ENCODE results near the gene TBC1D22A.

Gene TBC1D22A

DNA sequence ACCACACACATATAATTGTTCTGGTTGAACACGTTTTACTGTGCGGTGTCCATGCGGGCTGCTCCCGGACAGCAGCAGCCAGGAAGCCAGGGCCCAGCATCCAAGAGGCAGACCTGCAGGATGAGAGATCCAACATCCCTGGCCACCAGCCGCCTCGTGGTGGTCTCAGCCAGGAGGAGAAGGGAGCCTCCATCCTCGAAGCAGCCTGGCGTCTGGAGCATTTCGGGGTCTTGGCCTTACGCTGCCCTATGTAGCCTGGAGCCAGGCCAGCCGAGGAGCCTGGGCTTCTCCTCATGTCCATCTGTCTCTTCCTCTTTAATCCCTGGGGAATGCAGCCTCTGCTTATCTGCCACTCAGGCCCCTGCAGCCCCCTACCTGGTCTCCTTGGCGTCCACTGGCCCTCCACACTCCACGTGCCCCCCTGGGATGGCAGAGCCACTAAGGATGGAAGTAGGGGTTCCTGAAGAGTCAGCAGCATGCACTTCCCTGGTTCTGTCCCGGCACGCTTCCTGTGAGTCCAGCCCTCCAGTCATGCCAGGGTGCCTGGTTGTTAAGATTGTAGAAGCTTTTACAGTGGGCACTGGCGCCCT is 253.2 kb downstream of the TBC1D22A start:
- no peak for DNase-seq (ENCODE audit: low spot score)
- H3K27ac ChIP-seq: no peak overlapping the region
- TF ChIP-seq, protein P1, sequence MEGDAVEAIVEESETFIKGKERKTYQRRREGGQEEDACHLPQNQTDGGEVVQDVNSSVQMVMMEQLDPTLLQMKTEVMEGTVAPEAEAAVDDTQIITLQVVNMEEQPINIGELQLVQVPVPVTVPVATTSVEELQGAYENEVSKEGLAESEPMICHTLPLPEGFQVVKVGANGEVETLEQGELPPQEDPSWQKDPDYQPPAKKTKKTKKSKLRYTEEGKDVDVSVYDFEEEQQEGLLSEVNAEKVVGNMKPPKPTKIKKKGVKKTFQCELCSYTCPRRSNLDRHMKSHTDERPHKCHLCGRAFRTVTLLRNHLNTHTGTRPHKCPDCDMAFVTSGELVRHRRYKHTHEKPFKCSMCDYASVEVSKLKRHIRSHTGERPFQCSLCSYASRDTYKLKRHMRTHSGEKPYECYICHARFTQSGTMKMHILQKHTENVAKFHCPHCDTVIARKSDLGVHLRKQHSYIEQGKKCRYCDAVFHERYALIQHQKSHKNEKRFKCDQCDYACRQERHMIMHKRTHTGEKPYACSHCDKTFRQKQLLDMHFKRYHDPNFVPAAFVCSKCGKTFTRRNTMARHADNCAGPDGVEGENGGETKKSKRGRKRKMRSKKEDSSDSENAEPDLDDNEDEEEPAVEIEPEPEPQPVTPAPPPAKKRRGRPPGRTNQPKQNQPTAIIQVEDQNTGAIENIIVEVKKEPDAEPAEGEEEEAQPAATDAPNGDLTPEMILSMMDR (IDR thresholded peaks at IDR 0.05): no peak
- no peak overlapping the region for H3K4me3 ChIP-seq

DNA sequence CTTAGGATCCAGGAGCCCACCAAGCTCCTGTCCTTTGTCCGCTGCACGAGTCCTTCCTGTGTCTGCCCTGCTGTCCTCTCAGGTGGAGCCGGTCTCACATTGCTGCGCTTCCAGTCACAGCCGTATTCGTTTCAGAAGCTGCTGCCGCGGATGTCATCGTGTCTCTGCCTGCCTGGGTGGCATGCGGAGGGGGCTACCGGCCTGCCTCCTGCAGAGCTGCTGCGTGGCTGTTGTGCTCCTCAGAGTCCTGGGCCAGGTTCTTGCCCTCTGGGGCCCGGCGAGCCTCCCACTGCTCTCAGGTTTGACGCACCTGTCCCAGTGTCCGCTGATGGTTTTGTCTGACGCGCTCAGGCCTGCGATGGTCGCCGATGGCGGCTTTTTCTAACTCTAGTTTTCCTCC is 254.2 kb downstream of the TBC1D22A start:
- H3K27ac ChIP-seq: no peak overlapping the region
- no peak overlapping the region for H3K4me3 ChIP-seq
- DNase-seq (ENCODE audit: low spot score): no peak
- TF ChIP-seq, protein P1 (IDR thresholded peaks at IDR 0.05): no peak

- H3K4me3 ChIP-seq: no peak overlapping the region
- DNase-seq (ENCODE audit: low spot score): no peak
- H3K27ac ChIP-seq: no peak overlapping the region
- TF ChIP-seq, protein P1 (IDR thresholded peaks at IDR 0.05): no peak
Measured at GRCh38 chr22:47017245-47017644, 254.8 kb downstream of the TBC1D22A start.

DNA sequence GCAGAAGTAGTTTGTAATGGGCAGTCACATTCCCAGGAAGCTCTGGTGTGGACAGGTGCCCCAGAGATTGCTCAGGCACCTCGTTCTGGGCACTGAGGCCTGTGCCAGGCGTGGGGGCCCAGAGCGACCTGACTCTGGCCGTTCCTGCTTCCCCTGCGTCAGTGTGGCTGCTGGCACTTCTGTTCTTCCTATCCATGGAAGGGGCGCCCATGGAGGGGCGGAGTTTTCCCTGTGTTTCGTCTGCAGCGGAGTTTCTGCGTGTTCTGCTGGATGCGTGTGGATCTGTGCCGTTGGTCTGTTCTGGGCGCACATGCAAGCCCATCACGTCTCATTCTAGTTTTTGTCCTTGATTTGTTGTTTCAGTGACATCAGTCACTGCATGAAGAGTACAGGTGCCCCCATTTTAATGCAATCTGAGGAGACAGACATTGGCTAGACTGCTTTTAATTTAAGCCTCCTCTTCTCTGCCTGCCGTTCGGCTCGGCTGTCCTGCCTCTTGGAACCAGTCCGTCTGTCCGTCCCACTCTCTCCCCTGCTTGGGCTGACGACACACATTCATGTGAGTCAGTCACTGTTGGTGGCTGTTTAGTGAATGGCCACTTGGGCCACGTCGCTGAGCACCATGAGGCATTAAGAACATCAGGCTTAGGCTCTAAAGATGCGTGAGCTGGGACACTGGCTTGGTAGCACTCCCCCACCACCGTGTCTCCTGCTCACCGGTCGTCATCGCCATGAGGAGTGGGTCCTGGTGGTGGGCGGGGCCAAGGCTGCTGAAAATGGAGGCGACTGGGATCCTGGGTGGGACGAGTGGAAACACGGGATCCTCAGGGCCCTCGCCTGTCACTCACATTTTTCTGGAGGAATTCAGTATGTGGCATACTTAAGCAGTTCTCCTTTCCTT is 255.8 kb downstream of the TBC1D22A start:
- Histone ChIP-seq H3K4me3 (no peak overlapping the region), H3K27ac (no peak overlapping the region)
- TF ChIP-seq, protein P1 (IDR thresholded peaks at IDR 0.05): no peak
- no peak for DNase-seq (ENCODE audit: low spot score)

DNA sequence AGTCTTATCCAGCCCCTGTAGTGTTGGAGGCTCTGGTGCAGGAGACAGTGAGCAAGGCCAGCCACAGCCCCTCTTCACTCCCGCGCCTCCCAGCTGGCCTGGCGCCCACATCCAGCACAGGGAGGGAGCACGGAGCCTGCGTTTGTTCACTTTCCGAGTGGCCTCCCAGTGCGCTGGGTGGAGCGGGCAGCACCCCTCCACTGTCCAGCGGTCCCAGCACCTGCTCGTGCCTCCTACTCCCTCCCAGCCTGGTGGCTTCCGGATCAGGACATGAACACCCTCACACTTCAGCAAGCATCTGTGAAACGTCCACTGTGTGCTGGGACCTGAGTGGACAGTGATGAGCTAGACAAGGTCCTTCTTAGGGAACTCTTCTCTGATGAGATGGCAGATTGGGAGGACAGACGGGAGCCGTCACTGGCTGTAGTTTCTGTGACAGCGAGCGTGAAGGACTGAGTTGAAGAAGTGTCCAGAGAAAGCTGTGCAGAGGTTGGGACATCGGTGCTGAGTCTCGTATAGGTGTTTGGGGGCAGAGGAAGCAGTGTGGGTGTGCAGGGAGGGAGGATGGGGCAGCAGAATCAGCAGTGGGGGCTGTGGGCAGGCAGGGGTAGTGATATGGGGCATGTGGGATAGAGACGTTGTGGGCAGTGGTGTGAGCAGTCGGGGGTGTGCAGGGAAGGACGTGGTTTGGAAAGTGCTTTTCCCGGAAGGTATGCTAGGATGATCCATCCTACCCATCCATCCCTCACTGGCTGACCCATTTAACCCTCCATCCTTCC is 256.8 kb downstream of the TBC1D22A start:
- no peak for DNase-seq (ENCODE audit: low spot score)

DNA sequence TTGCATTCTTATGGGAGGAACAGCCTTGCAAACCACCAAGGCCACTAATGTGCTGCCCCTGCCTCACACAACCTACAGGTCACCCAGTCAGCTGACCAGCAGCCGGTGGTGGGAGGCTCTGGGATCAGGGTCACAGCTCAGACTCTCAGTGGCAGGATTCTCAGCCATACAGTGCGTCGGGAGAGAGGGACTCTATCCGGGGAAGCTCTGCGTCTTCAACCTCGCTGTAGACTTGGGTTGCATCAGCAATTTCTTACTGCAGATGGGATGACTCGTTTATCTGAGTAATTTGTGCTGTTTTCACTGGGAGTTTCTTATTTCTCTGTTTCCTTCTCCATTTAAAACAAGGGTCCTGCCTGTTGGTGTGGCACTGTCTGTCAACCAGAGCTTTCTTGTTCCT is 257.7 kb downstream of the TBC1D22A start:
- no peak for DNase-seq (ENCODE audit: low spot score)
- no peak overlapping the region for H3K27ac ChIP-seq
- H3K4me3 ChIP-seq: no peak overlapping the region
- TF ChIP-seq, protein P1 (IDR thresholded peaks at IDR 0.05): no peak

More for the DNA sequence above, 256.8 kb downstream of the TBC1D22A start:
- TF ChIP-seq, protein P1 (IDR thresholded peaks at IDR 0.05): no peak
- Histone ChIP-seq H3K4me3 (no peak overlapping the region), H3K27ac (no peak overlapping the region)
